HG03159 (cell line): ENCODE data around the gene SLC39A11.
"Not testable (repeated sequence)": the region's sequence is repeated elsewhere in the genome, so short reads cannot be mapped to it uniquely, and the experiment has no call there.

Experiments used
- ATAC-seq: cut with Tn5 transposase; IDR thresholded peaks from one replicate; pipeline ENCODE4 v1.9.1; 2021; ENCODE audit warnings: mild to moderate bottlenecking, moderate library complexity; ENCODE audit not compliant: unreplicated experiment

The SLC39A11 gene

GRCh38 chr17:72765368-72766153 lies 326.9 kb downstream of the SLC39A11 start:
- no peak for ATAC-seq

GRCh38 chr17:72764632-72765041 lies 327.9 kb downstream of the SLC39A11 start:
- ATAC-seq = no peak

- no peak for ATAC-seq
These were observed 328.5 kb downstream of the SLC39A11 start for GRCh38 chr17:72763981-72764380.

GRCh38 chr17:72761893-72762575 lies 330.5 kb downstream of the SLC39A11 start:
- ATAC-seq = not testable (repeated sequence)

- ATAC-seq = no peak
These were observed 331.1 kb downstream of the SLC39A11 start for GRCh38 chr17:72761431-72761830.

- no peak for ATAC-seq
These were observed 332.1 kb downstream of the SLC39A11 start for GRCh38 chr17:72760368-72760767.

- ATAC-seq = no peak
These were observed 333.2 kb downstream of the SLC39A11 start for GRCh38 chr17:72759301-72759700.

- ATAC-seq = no peak
These were observed 336.2 kb downstream of the SLC39A11 start for GRCh38 chr17:72756256-72756655.

- ATAC-seq = no peak
These were observed 338.0 kb downstream of the SLC39A11 start for GRCh38 chr17:72754513-72754912.

- no peak for ATAC-seq
These were observed 340.7 kb downstream of the SLC39A11 start for GRCh38 chr17:72751746-72752145.

- ATAC-seq = no peak
These were observed 343.3 kb downstream of the SLC39A11 start for GRCh38 chr17:72749119-72749572.

- no peak for ATAC-seq
These were observed 345.0 kb downstream of the SLC39A11 start for GRCh38 chr17:72747501-72747900.

- no peak for ATAC-seq
These were observed 347.2 kb downstream of the SLC39A11 start for GRCh38 chr17:72745241-72745640.

GRCh38 chr17:72743037-72743467 lies 349.4 kb downstream of the SLC39A11 start:
- no peak for ATAC-seq

GRCh38 chr17:72737151-72737690 lies 355.3 kb downstream of the SLC39A11 start:
- ATAC-seq = no peak

- no peak for ATAC-seq
These were observed 356.9 kb downstream of the SLC39A11 start for GRCh38 chr17:72735592-72735991.

GRCh38 chr17:72735048-72735447 lies 357.4 kb downstream of the SLC39A11 start:
- no peak for ATAC-seq

- ATAC-seq = no peak
These were observed 357.9 kb downstream of the SLC39A11 start for GRCh38 chr17:72734613-72735012.

- peak; percentile 62 for ATAC-seq
These were observed 358.7 kb downstream of the SLC39A11 start for GRCh38 chr17:72733619-72734282.

- no peak for ATAC-seq
These were observed 359.4 kb downstream of the SLC39A11 start for GRCh38 chr17:72732893-72733618.

- no peak for ATAC-seq
These were observed 362.4 kb downstream of the SLC39A11 start for GRCh38 chr17:72730077-72730476.
